HEK293 (cell line): Measurements from ENCODE around the gene XKR3.

Experiments used
- ZBTB20 ChIP-seq: fragments of 450-650 bp; formaldehyde crosslinking; IDR thresholded peaks from 2 replicates; pipeline ENCODE4 v1.5.1; 2016; ENCODE audit warnings: missing biosample characterization, missing genetic modification characterization
- TF ChIP-seq, protein P1 (sequence below): fragments of 450-650 bp; formaldehyde crosslinking; IDR thresholded peaks from 2 replicates; pipeline ENCODE4 v1.5.1; 2016; ENCODE audit warnings: missing biosample characterization, missing genetic modification characterization
- TF ChIP-seq, protein P2 (sequence below): fragments of 450-650 bp; formaldehyde crosslinking; IDR thresholded peaks from 2 replicates; pipeline ENCODE4 v1.5.1; 2017; ENCODE audit warnings: missing biosample characterization, mild to moderate bottlenecking, missing genetic modification characterization, moderate library complexity

DNA sequence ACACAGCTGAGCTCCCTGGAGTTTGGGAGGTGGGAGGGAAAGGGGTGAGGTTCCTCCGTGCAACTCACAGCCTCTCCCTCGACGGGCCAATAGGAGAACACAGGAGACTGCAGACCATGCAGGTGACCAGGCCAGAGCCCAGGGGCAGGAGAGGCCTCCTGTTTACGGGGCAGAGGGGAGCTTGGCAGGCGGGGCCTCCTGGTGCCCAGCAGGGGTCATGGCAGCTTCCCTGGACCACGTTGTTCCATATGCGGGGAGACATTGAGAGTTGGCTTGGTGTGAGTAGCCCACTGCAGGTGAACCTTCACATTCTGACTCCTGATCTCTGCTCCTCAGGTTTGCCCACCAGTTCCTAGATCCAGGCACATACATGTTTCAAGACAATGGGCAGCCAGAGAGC lies 19.3 kb upstream of the XKR3 start:
- TF ChIP-seq, protein P1, sequence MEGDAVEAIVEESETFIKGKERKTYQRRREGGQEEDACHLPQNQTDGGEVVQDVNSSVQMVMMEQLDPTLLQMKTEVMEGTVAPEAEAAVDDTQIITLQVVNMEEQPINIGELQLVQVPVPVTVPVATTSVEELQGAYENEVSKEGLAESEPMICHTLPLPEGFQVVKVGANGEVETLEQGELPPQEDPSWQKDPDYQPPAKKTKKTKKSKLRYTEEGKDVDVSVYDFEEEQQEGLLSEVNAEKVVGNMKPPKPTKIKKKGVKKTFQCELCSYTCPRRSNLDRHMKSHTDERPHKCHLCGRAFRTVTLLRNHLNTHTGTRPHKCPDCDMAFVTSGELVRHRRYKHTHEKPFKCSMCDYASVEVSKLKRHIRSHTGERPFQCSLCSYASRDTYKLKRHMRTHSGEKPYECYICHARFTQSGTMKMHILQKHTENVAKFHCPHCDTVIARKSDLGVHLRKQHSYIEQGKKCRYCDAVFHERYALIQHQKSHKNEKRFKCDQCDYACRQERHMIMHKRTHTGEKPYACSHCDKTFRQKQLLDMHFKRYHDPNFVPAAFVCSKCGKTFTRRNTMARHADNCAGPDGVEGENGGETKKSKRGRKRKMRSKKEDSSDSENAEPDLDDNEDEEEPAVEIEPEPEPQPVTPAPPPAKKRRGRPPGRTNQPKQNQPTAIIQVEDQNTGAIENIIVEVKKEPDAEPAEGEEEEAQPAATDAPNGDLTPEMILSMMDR (tag by site-specific recombination) = no peak
- TF ChIP-seq ZBTB20 (tag by site-specific recombination) = no peak
- TF ChIP-seq, protein P2, sequence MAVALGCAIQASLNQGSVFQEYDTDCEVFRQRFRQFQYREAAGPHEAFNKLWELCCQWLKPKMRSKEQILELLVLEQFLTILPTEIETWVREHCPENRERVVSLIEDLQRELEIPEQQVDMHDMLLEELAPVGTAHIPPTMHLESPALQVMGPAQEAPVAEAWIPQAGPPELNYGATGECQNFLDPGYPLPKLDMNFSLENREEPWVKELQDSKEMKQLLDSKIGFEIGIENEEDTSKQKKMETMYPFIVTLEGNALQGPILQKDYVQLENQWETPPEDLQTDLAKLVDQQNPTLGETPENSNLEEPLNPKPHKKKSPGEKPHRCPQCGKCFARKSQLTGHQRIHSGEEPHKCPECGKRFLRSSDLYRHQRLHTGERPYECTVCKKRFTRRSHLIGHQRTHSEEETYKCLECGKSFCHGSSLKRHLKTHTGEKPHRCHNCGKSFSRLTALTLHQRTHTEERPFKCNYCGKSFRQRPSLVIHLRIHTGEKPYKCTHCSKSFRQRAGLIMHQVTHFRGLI (tag by site-specific recombination) = no peak
